K562 (cell line): ENCODE results near the gene NIPAL4. TPM values are rescaled to one million over a fixed set of nuclear protein-coding genes. Genes with fewer than 3 reads are reported as not detected.

Source experiments
- CEBPB ChIP-seq: fragments of 450-650 bp; IDR thresholded peaks from 2 replicates; pipeline ENCODE4 v1.6.1; 2016; ENCODE audit warnings: missing genetic modification characterization, missing compliant biosample characterization
- MAFK ChIP-seq: IDR thresholded peaks from 2 replicates; pipeline ENCODE4 v1.6.1; 2011; ENCODE audit warnings: low read length, improper control_type of control experiment
- PHB2 ChIP-seq: fragments of 450-650 bp; IDR thresholded peaks from 2 replicates; pipeline ENCODE4 v1.6.1; 2017; ENCODE audit warnings: low read depth
- SMARCB1 ChIP-seq: IDR thresholded peaks from 2 replicates; pipeline ENCODE4 v1.6.1; 2011; ENCODE audit warnings: improper control_type of control experiment, low read depth; ENCODE audit not compliant: insufficient read length
- polyA plus RNA-seq, 8 experiments: library from polyadenylated mRNA; depleted of rRNA in 4 of 8; stranded (reverse) in 5 of 8; unstranded in 3 of 8; fragments of >200 nt; fragmentation: Nextera tagmentation in 2 of 8; fragmentation: Illumina TruSeq in 1 of 8; extraction: Ambion mirVana in 2 of 8; extraction: Trizol in 1 of 8; gene quantifications; 2 replicates each; pipeline versions ENCODE4 v1.2.1 to v1.2.3, GENCODE V29; 2011 to 2014; ENCODE audit warnings: inconsistent platforms in 1 of 8, missing spikeins in 1 of 8
- total RNA-seq, 7 experiments: library from RNA; depleted of rRNA in 6 of 7; stranded (reverse); fragments of >200 nt in 6 of 7; fragmentation: Illumina TruSeq in 2 of 7; extraction: Trizol in 2 of 7; gene quantifications; 2 replicates each; pipeline versions ENCODE4 v1.2.1 to v1.2.3, GENCODE V29; 2011 to 2021; ENCODE audit warnings: low replicate concordance in 1 of 7
- TF ChIP-seq, protein P1 (sequence below), 2 experiments: fragments of 450-650 bp in 1 of 2; sonication (generic) in 1 of 2; formaldehyde crosslinking in 1 of 2; IDR thresholded peaks; 2 replicates each; pipeline versions ENCODE4 v1.7.1 to v1.9.0; 2016 to 2022; ENCODE audit warnings: inconsistent platforms in 1 of 2, mild to moderate bottlenecking in 1 of 2, missing genetic modification reagents in 1 of 2
- TF ChIP-seq, protein P2 (sequence below): sonication (generic); formaldehyde crosslinking; IDR thresholded peaks from 2 replicates; pipeline ENCODE4 v1.4.0; 2020; ENCODE audit warnings: mild to moderate bottlenecking, missing genetic modification reagents

Gene NIPAL4
- total and polyA plus RNA-seq, 9 of the 15 experiments (the other 6 are each of a cell fraction or from before 2014, with no cell fraction given) = not detected

DNA sequence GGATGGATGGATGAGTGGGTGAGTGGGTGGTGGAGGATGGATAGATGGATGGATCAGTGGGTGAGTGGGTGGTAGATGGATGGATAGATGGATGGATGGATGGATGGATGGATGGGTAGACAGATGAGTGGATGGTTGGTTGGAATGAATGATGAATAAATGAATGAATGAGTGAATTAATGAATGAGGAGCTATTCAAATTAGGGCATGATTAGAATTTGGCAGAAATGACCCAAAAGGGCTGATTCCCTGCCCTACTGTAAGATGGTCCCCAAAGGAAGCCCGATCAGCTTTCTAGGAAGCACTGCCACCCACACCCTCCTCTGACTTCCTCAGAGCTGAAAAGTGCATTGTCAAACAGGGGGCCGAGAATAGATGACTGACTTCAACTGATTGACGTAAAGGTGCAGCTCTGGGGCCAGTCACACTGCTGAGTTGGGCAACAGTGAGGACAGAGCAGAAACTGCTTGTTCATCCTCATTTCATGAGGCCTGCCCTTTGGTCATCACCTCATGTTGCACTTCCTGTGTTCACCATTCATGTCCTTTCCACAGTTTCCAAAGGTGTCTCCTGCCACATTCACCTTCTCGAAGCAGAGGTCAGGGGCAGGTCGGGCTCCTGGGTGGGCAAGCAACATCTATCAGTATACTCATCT, 34.3 kb downstream of the NIPAL4 start (continued):
- TF ChIP-seq, protein P1, sequence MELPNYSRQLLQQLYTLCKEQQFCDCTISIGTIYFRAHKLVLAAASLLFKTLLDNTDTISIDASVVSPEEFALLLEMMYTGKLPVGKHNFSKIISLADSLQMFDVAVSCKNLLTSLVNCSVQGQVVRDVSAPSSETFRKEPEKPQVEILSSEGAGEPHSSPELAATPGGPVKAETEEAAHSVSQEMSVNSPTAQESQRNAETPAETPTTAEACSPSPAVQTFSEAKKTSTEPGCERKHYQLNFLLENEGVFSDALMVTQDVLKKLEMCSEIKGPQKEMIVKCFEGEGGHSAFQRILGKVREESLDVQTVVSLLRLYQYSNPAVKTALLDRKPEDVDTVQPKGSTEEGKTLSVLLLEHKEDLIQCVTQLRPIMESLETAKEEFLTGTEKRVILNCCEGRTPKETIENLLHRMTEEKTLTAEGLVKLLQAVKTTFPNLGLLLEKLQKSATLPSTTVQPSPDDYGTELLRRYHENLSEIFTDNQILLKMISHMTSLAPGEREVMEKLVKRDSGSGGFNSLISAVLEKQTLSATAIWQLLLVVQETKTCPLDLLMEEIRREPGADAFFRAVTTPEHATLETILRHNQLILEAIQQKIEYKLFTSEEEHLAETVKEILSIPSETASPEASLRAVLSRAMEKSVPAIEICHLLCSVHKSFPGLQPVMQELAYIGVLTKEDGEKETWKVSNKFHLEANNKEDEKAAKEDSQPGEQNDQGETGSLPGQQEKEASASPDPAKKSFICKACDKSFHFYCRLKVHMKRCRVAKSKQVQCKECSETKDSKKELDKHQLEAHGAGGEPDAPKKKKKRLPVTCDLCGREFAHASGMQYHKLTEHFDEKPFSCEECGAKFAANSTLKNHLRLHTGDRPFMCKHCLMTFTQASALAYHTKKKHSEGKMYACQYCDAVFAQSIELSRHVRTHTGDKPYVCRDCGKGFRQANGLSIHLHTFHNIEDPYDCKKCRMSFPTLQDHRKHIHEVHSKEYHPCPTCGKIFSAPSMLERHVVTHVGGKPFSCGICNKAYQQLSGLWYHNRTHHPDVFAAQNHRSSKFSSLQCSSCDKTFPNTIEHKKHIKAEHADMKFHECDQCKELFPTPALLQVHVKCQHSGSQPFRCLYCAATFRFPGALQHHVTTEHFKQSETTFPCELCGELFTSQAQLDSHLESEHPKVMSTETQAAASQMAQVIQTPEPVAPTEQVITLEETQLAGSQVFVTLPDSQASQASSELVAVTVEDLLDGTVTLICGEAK (IDR thresholded peaks at IDR 0.05) = no peak
- TF ChIP-seq, protein P1 (CRISPR knock-in tag; IDR thresholded peaks at IDR 0.05) = no peak
- no peak for TF ChIP-seq SMARCB1
- peak; percentile 96 for TF ChIP-seq CEBPB (tag)
- peak; percentile 20; the same call in 1 of the 2 replicates for TF ChIP-seq MAFK
- no peak for TF ChIP-seq PHB2
- TF ChIP-seq, protein P2, sequence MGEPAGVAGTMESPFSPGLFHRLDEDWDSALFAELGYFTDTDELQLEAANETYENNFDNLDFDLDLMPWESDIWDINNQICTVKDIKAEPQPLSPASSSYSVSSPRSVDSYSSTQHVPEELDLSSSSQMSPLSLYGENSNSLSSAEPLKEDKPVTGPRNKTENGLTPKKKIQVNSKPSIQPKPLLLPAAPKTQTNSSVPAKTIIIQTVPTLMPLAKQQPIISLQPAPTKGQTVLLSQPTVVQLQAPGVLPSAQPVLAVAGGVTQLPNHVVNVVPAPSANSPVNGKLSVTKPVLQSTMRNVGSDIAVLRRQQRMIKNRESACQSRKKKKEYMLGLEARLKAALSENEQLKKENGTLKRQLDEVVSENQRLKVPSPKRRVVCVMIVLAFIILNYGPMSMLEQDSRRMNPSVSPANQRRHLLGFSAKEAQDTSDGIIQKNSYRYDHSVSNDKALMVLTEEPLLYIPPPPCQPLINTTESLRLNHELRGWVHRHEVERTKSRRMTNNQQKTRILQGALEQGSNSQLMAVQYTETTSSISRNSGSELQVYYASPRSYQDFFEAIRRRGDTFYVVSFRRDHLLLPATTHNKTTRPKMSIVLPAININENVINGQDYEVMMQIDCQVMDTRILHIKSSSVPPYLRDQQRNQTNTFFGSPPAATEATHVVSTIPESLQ = no peak
- TF ChIP-seq, all 486 proteins: peak for 32
